ENCODE measurements around the gene CAMK1D. TPM values are rescaled to one million over a fixed set of nuclear protein-coding genes. Genes with fewer than 3 reads are reported as not detected.

The CAMK1D gene
- total RNA-seq, 2 experiments from 2014 or later, result 11.9 to 15.4 TPM

- peaks cover 3% of the 10 kb centered on the region for H3K36me3 Mint-ChIP-seq
- no peaks in the 10 kb centered on the region for H3K27me3 Mint-ChIP-seq
- H3K9me3 Mint-ChIP-seq, result peaks cover 2% of the 10 kb centered on the region
- H3K27ac Mint-ChIP-seq, result no peak overlapping the region
- no peak for DNase-seq
- no peak overlapping the region for H3K4me3 Mint-ChIP-seq
- peaks cover 32% of the 10 kb centered on the region for H3K4me1 Mint-ChIP-seq
These were observed 67.2 kb downstream of the CAMK1D start for GRCh38 chr10:12416344-12417050.

- H3K4me1 Mint-ChIP-seq, result peaks cover 32% of the 10 kb centered on the region
- DNase-seq, result no peak
- no peak overlapping the region for H3K4me3 Mint-ChIP-seq
- H3K27ac Mint-ChIP-seq, result no peak overlapping the region
- H3K36me3 Mint-ChIP-seq, result peaks cover 3% of the 10 kb centered on the region
- no peaks in the 10 kb centered on the region for H3K27me3 Mint-ChIP-seq
- H3K9me3 Mint-ChIP-seq, result peaks cover 2% of the 10 kb centered on the region
These were observed 68.0 kb downstream of the CAMK1D start for GRCh38 chr10:12417331-12417730.

GRCh38 chr10:12418000-12418399 lies 68.7 kb downstream of the CAMK1D start:
- H3K4me3 Mint-ChIP-seq, result no peak overlapping the region
- H3K27ac Mint-ChIP-seq, result no peak overlapping the region
- no peak for DNase-seq
- H3K4me1 Mint-ChIP-seq, result peaks cover 32% of the 10 kb centered on the region
- H3K27me3 Mint-ChIP-seq, result no peaks in the 10 kb centered on the region
- H3K9me3 Mint-ChIP-seq, result peaks cover 2% of the 10 kb centered on the region
- H3K36me3 Mint-ChIP-seq, result peaks cover 3% of the 10 kb centered on the region

- no peak for DNase-seq
- Mint-ChIP-seq H3K4me1 (peaks cover 31% of the 10 kb centered on the region), H3K36me3 (no peaks in the 10 kb centered on the region), H3K4me3 (no peak overlapping the region), H3K9me3 (no peaks in the 10 kb centered on the region), H3K27ac (peak overlapping the region; percentile 75), H3K27me3 (no peaks in the 10 kb centered on the region)
These were observed 69.4 kb downstream of the CAMK1D start for GRCh38 chr10:12418725-12419261.

- Mint-ChIP-seq H3K27ac (peak overlapping the region; percentile 75), H3K27me3 (no peaks in the 10 kb centered on the region), H3K36me3 (peaks cover 2% of the 10 kb centered on the region), H3K4me1 (peaks cover 33% of the 10 kb centered on the region), H3K9me3 (no peaks in the 10 kb centered on the region), H3K4me3 (no peak overlapping the region)
- peak; percentile 76 for DNase-seq
These were observed 70.0 kb downstream of the CAMK1D start for GRCh38 chr10:12419262-12419847.

- peaks cover 33% of the 10 kb centered on the region for H3K4me1 Mint-ChIP-seq
- no peak overlapping the region for H3K4me3 Mint-ChIP-seq
- DNase-seq, result no peak
- peaks cover 2% of the 10 kb centered on the region for H3K36me3 Mint-ChIP-seq
- H3K27me3 Mint-ChIP-seq, result no peaks in the 10 kb centered on the region
- H3K27ac Mint-ChIP-seq, result no peak overlapping the region
- no peaks in the 10 kb centered on the region for H3K9me3 Mint-ChIP-seq
These were observed 71.3 kb downstream of the CAMK1D start for GRCh38 chr10:12420530-12421120.

GRCh38 chr10:12422189-12422588 lies 72.8 kb downstream of the CAMK1D start:
- Mint-ChIP-seq H3K4me3 (no peak overlapping the region), H3K27ac (no peak overlapping the region), H3K36me3 (peaks cover 2% of the 10 kb centered on the region), H3K4me1 (peaks cover 33% of the 10 kb centered on the region), H3K27me3 (no peaks in the 10 kb centered on the region), H3K9me3 (no peaks in the 10 kb centered on the region)
- no peak for DNase-seq

- H3K4me3 Mint-ChIP-seq, result no peak overlapping the region
- peaks cover 28% of the 10 kb centered on the region for H3K4me1 Mint-ChIP-seq
- no peaks in the 10 kb centered on the region for H3K27me3 Mint-ChIP-seq
- peaks cover 2% of the 10 kb centered on the region for H3K36me3 Mint-ChIP-seq
- DNase-seq, result no peak
- no peaks in the 10 kb centered on the region for H3K9me3 Mint-ChIP-seq
- H3K27ac Mint-ChIP-seq, result no peak overlapping the region
These were observed 74.5 kb downstream of the CAMK1D start for GRCh38 chr10:12423896-12424295.

GRCh38 chr10:12427276-12427675 lies 77.9 kb downstream of the CAMK1D start:
- Mint-ChIP-seq H3K9me3 (no peaks in the 10 kb centered on the region), H3K27ac (no peak overlapping the region), H3K4me1 (peaks cover 10% of the 10 kb centered on the region), H3K36me3 (peaks cover 2% of the 10 kb centered on the region), H3K27me3 (no peaks in the 10 kb centered on the region), H3K4me3 (no peak overlapping the region)
- DNase-seq, result no peak

GRCh38 chr10:12428447-12429135 lies 79.2 kb downstream of the CAMK1D start:
- peaks cover 6% of the 10 kb centered on the region for H3K4me1 Mint-ChIP-seq
- H3K27me3 Mint-ChIP-seq, result no peaks in the 10 kb centered on the region
- no peak for DNase-seq
- H3K36me3 Mint-ChIP-seq, result peaks cover 2% of the 10 kb centered on the region
- H3K4me3 Mint-ChIP-seq, result no peak overlapping the region
- H3K27ac Mint-ChIP-seq, result no peak overlapping the region
- no peaks in the 10 kb centered on the region for H3K9me3 Mint-ChIP-seq

- H3K4me3 Mint-ChIP-seq, result no peak overlapping the region
- H3K27me3 Mint-ChIP-seq, result no peaks in the 10 kb centered on the region
- no peak overlapping the region for H3K27ac Mint-ChIP-seq
- H3K4me1 Mint-ChIP-seq, result peaks cover 5% of the 10 kb centered on the region
- H3K9me3 Mint-ChIP-seq, result no peaks in the 10 kb centered on the region
- no peak for DNase-seq
- no peaks in the 10 kb centered on the region for H3K36me3 Mint-ChIP-seq
These were observed 81.1 kb downstream of the CAMK1D start for GRCh38 chr10:12430406-12430982.

- Mint-ChIP-seq H3K4me3 (no peak overlapping the region), H3K9me3 (no peaks in the 10 kb centered on the region), H3K36me3 (no peaks in the 10 kb centered on the region), H3K27me3 (no peaks in the 10 kb centered on the region), H3K4me1 (peaks cover 5% of the 10 kb centered on the region), H3K27ac (no peak overlapping the region)
- no peak for DNase-seq
These were observed 82.1 kb downstream of the CAMK1D start for GRCh38 chr10:12431151-12432101.

GRCh38 chr10:12432402-12433189 lies 83.2 kb downstream of the CAMK1D start:
- Mint-ChIP-seq H3K36me3 (peaks cover 3% of the 10 kb centered on the region), H3K27me3 (no peaks in the 10 kb centered on the region), H3K9me3 (no peaks in the 10 kb centered on the region)

More at GRCh38 chr10:12432402-12433189, 83.2 kb downstream of the CAMK1D start:
- H3K4me1 Mint-ChIP-seq, result peaks cover 5% of the 10 kb centered on the region
- no peak overlapping the region for H3K4me3 Mint-ChIP-seq
- no peak overlapping the region for H3K27ac Mint-ChIP-seq
- no peak for DNase-seq
